Heart left ventricle (tissue), 16 donors: Measurements from ENCODE around the gene SNCAIP. TPM values are rescaled to one million over a fixed set of nuclear protein-coding genes. Genes with fewer than 3 reads are reported as not detected.

Source experiments
- ATAC-seq, 4 donors: fragments of 200-7000 bp; cut with Tn5 transposase; one replicate each; pipeline ENCODE4 v1.9.1; 2020 to 2022; ENCODE audit warnings: moderate library complexity in 4 of 4, mild to moderate bottlenecking in 3 of 4, moderate number of reproducible peaks in 1 of 4
- DNase-seq, 5 donors: peaks; one replicate each; pipeline ENCODE4 v3.0.0-alpha.2; 2020
- H3K27ac ChIP-seq, 12 donors: fragments of 200-600 bp; sonication (generic) in 4 of 12; one replicate each; pipeline versions ENCODE4 v1.5.0 to v1.8.0; 2016 to 2022; ENCODE audit warnings: mild to moderate bottlenecking in 2 of 12
- H3K27me3 ChIP-seq, 9 donors: fragments of 200-600 bp; sonication (generic) in 2 of 9; one replicate each; pipeline versions ENCODE4 v1.5.1 to v1.8.0; 2016 to 2022; ENCODE audit warnings: mild to moderate bottlenecking in 3 of 9
- H3K36me3 ChIP-seq, 9 donors: fragments of 200-600 bp; sonication (generic) in 2 of 9; one replicate each; pipeline versions ENCODE4 v1.5.0 to v1.8.0; 2018 to 2022; ENCODE audit warnings: mild to moderate bottlenecking in 2 of 9
- H3K4me1 ChIP-seq, 12 donors: fragments of 200-600 bp; sonication (generic) in 4 of 12; one replicate each; pipeline versions ENCODE4 v1.5.0 to v1.8.0; 2016 to 2022; ENCODE audit warnings: mild to moderate bottlenecking in 3 of 12
- H3K4me3 ChIP-seq, 12 donors: fragments of 200-600 bp; sonication (generic) in 4 of 12; one replicate each; pipeline versions ENCODE4 v1.5.0 to v1.8.0; 2017 to 2022; ENCODE audit warnings: mild to moderate bottlenecking in 9 of 12, moderate library complexity in 4 of 12
- H3K9me3 ChIP-seq, 12 donors: fragments of 200-600 bp; sonication (generic) in 4 of 12; one replicate each; pipeline versions ENCODE4 v1.5.0 to v1.8.0; 2016 to 2022; ENCODE audit warnings: mild to moderate bottlenecking in 1 of 12
- POLR2A ChIP-seq, 2 donors: fragments of 450-650 bp; IDR thresholded peaks; one replicate each; pipeline ENCODE4 v1.6.1; 2017; ENCODE audit warnings: antibody characterized with exemption in 2 of 2, mild to moderate bottlenecking in 2 of 2, moderate library complexity in 2 of 2
- WGBS, 4 donors: extraction: QIAGEN DNeasy Blood & Tissue Kit in 2 of 4; methylation state at CpG; one replicate each; pipeline versions ENCODE4 v1.1.5 to v1.1.7; 2013 to 2018; 5-methylcytosine and 5-hydroxymethylcytosine counted together
- intact Hi-C, 10 donors: fragments of 100-400 bp; cut with DNase I; formaldehyde crosslinking; loops; one replicate each; pipeline versions ENCODE4 v1.11.1 to v1.14.2; 2022
- polyA plus RNA-seq, 2 donors: library from polyadenylated mRNA; stranded (reverse); fragments of 200-250 nt; gene quantifications; one replicate each; pipeline ENCODE4 v1.2.3, GENCODE V29; 2013
- total RNA-seq, 9 donors: library from RNA; depleted of rRNA in 2 of 9; stranded (reverse); fragments of >200 nt in 2 of 9; fragmentation: NEBNext Ultra II Directional in 3 of 9; extraction: Animal tissue kit (Norgen Biotek cat#: 25700) in 3 of 9; gene quantifications; one replicate each; pipeline versions ENCODE4 v1.1.0 to v1.2.4, GENCODE V29; 2016 to 2023
- TF ChIP-seq, protein P1 (sequence below), 12 donors: fragments of 200-600 bp; sonication (generic) in 4 of 12; IDR thresholded peaks; one replicate each; pipeline versions ENCODE4 v1.5.0 to v1.8.0; 2018 to 2022; ENCODE audit warnings: antibody characterized with exemption in 12 of 12, mild to moderate bottlenecking in 5 of 12
- donor health status: ischemic (EF 13 %, LVEDD 7.1; RV severe dilation, severe dysfunction).
- donor health status: healthy with polysubstance abuse.
- donor health status: DM: no; HTN: yes; CAD: no.
- donor health status: DM: no; HTN: no; CAD: no.
- donor health status: ischemic (EF 25% LVEDD 6.9; RV normal size, moderate dysfunction).
- donor health status: ischemic (EF 25% LVEDD 5.7; RV mildly dilated, moderate dysfunction).
- donor health status: healthy.
- donor health status: DM: yes; HTN: yes; CAD: no.
- donor health status: ischemic (EF 35%, LVEDD 5.7; RV mildly dilated, moderate dysfunction).
- donor health status: nonischemic (EF 11% LVEDD 7.7; RV severe dilation, severe dysfunction).
- donor health status: DM: yes; HTN: yes; CAD: no.
- donor health status: PGD.
- donor health status: ischemic (EF 29% LVEDD 5.4; RV normal size, mild dysfunction).
- donor health status: nonischemic (EF 23%, LVEDD 6.1; RV moderate dilation, normal function).

SNCAIP gene
- total and polyA plus RNA-seq, 11 donors: 0.54 to 7.5 (median 0.94) TPM

DNA sequence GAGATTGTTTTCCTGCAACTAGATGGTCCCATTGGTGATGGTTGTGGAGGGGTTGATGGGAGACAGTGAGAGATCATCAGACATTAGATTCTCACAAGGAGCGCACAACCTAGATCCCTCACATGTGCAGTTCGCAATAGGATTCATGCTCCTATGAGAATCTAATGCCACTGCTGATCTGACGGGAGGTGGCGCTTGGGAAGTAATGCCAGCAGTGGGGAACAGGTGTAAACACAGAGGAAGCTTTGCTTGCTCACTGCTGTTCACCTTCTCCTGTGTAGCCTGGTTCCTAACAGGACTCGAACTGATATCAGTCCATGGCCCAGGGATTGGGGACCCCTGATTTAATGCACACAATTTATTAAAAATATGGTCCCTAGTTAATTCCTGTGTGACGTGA, 18.8 kb downstream of the SNCAIP start:
- H3K36me3 ChIP-seq: no peaks in the 10 kb centered on the region
- no peak overlapping the region for H3K4me3 ChIP-seq
- 96 to 98% (median 97%) methylated on average over 6 of the region's 6 CpGs for WGBS, 4 donors
- TF ChIP-seq, protein P1, sequence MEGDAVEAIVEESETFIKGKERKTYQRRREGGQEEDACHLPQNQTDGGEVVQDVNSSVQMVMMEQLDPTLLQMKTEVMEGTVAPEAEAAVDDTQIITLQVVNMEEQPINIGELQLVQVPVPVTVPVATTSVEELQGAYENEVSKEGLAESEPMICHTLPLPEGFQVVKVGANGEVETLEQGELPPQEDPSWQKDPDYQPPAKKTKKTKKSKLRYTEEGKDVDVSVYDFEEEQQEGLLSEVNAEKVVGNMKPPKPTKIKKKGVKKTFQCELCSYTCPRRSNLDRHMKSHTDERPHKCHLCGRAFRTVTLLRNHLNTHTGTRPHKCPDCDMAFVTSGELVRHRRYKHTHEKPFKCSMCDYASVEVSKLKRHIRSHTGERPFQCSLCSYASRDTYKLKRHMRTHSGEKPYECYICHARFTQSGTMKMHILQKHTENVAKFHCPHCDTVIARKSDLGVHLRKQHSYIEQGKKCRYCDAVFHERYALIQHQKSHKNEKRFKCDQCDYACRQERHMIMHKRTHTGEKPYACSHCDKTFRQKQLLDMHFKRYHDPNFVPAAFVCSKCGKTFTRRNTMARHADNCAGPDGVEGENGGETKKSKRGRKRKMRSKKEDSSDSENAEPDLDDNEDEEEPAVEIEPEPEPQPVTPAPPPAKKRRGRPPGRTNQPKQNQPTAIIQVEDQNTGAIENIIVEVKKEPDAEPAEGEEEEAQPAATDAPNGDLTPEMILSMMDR (IDR thresholded peaks at IDR 0.05): no peak
- TF ChIP-seq POLR2A (IDR thresholded peaks at IDR 0.05): no peak
- H3K27ac ChIP-seq: no peak overlapping the region
- H3K4me1 ChIP-seq: no peaks in the 10 kb centered on the region
- no peak for DNase-seq
- intact Hi-C loops: no loop called here
- H3K27me3 ChIP-seq: no peaks in the 10 kb centered on the region
- no peaks in the 10 kb centered on the region for H3K9me3 ChIP-seq
- no peak for ATAC-seq

DNA sequence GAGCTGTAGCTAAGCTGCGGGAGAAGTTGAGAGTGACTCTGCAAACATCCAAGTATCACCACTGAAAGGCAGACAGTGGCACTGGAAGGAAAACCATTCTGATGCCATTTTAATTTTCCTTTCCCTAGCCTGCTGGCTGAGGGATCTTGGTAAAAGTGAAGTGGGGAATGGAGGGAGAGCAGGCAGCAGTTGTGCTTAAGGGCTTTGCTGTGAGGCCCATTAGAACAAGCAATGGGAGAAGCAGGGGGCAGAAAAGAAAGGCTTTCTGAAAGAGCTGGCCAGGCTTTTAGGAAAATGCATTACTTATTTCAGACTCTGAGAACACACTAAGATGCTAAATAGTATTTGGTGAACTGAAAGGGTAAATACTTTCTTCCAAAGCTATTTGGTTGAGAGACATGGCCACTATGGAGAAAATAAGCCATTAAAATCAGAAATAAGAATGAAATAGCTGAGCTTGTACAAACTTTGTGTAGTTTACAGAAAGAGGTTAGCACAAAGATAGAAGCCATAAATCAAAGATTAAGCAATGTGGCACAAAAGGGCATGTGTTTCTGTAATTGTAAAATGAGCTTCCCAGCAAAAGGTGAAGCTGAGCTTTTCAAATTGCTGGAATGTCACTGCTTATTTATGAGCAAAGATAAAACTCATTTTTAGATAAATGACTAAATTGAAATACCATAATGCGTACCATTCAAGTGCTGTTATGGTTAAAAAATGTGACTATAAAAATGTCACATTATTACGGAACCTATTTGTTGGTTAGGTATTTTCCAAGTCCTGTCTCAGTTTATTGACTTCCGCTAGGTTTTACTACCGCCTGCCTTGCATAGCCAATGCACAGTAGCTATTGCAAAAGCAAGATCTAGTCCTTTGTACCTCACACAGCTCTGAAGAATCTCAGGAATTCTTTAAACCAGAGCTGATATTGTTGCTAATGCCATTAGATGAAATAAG, 20.8 kb downstream of the SNCAIP start:
- 95 to 98% (median 97%) methylated on average over 5 of the region's 5 CpGs for WGBS, 4 donors
- Histone ChIP-seq H3K4me3 (no peak overlapping the region), H3K27ac (no peak overlapping the region), H3K27me3 (no peaks in the 10 kb centered on the region), H3K9me3 (no peaks in the 10 kb centered on the region), H3K4me1 (no peaks in the 10 kb centered on the region), H3K36me3 (no peaks in the 10 kb centered on the region)
- intact Hi-C loops: no loop called here
- DNase-seq: no peak
- ATAC-seq: no peak
- TF ChIP-seq POLR2A (IDR thresholded peaks at IDR 0.05): no peak
- TF ChIP-seq, protein P1 (IDR thresholded peaks at IDR 0.05): no peak

DNA sequence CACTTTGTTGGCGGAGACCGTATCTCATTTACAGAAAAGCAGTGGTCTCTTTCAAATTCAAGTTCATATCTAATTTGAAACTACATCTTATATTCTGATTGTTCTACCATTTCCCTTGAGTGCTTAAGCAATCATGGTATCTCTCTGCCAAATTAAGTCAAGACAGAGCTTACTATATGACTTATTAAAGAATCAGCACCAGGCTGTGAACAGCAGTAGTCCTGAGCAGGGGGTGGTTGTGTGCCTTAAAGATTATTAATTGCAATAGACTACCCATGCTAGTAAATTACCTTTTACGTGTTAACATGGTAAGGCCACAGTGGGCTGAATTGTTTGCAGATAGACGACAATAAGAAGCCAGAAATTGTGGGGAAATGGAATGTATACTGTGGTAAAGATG, 21.5 kb downstream of the SNCAIP start:
- H3K27ac ChIP-seq: no peak overlapping the region
- no peaks in the 10 kb centered on the region for H3K4me1 ChIP-seq
- intact Hi-C loops: no loop called here
- TF ChIP-seq, protein P1 (IDR thresholded peaks at IDR 0.05): no peak
- TF ChIP-seq POLR2A (IDR thresholded peaks at IDR 0.05): no peak
- no peaks in the 10 kb centered on the region for H3K27me3 ChIP-seq
- H3K36me3 ChIP-seq: no peaks in the 10 kb centered on the region
- no peaks in the 10 kb centered on the region for H3K9me3 ChIP-seq
- no peak overlapping the region for H3K4me3 ChIP-seq
- no peak for DNase-seq
- ATAC-seq: no peak
- WGBS, 4 donors: 94 to 95% (median 95%) methylated on average over 4 of the region's 4 CpGs

DNA sequence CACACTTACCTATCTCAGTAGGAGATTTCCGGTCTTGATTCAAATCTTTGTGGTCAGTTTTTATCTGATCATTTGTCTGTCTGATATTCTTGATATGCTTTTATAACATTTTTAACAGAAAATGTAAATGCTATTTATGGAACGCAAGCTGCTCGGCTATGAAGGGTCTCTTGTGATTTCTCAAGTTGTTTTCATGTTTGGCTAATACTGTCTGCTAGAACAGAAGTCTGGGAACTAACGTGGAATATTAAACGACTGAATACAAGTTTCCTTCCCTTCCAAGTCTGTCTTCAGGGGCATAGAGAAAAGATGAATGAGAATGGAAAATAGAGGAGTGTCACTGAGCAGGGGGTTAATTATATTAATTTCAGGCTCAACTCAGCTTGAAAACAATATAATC, 27.6 kb downstream of the SNCAIP start:
- Histone ChIP-seq H3K4me1 (no peaks in the 10 kb centered on the region), H3K36me3 (no peaks in the 10 kb centered on the region), H3K9me3 (no peaks in the 10 kb centered on the region), H3K4me3 (no peak overlapping the region), H3K27me3 (no peaks in the 10 kb centered on the region), H3K27ac (no peak overlapping the region)
- WGBS, 4 donors: 68 to 79% (median 78%) methylated on average over 5 of the region's 5 CpGs
- intact Hi-C loops: no loop called here
- TF ChIP-seq POLR2A (IDR thresholded peaks at IDR 0.05): no peak
- TF ChIP-seq, protein P1 (IDR thresholded peaks at IDR 0.05): no peak
- ATAC-seq (no peak), DNase-seq (no peak)
